CD4-positive, alpha-beta T cell (primary cell): ENCODE measurements around the gene PCDH9. TPM values are rescaled to one million over a fixed set of nuclear protein-coding genes. Genes with fewer than 3 reads are reported as not detected.

ENCODE experiments used
- ATAC-seq: fragments of 200-7000 bp; cut with Tn5 transposase; one replicate; pipeline ENCODE4 v1.10.0; 2022; ENCODE audit warnings: mild to moderate bottlenecking; ENCODE audit not compliant: poor library complexity
- CTCF ChIA-PET: fragments of 350-600 bp; sonication (Branson Sonifier 250); formaldehyde crosslinking; loops from one replicate; lab custom pipeline; 2021; ENCODE audit warnings: antibody characterized with exemption, inconsistent platforms; lab: Charles Lee
- POLR2A ChIA-PET: fragments of 350-600 bp; sonication (Branson Sonifier 250); formaldehyde crosslinking; loops from one replicate; lab custom pipeline; 2021; ENCODE audit warnings: antibody characterized with exemption, inconsistent platforms; lab: Charles Lee
- DNase-seq, 14 experiments: peaks; one replicate each; pipeline ENCODE4 v3.0.0-alpha.2; 2013 to 2020; ENCODE audit warnings: mixed read lengths in 2 of 14
- H3K27ac ChIP-seq, 2 donors: one replicate each; pipeline versions ENCODE4 v1.5.1 to v1.7.0; 2013; ENCODE audit warnings: low read length in 2 of 2, low read depth in 1 of 2, mild to moderate bottlenecking in 1 of 2
- H3K27me3 ChIP-seq, 2 experiments: 1 replicate in 1 of 2; 2 replicates in 1 of 2; pipeline versions ENCODE4 v1.6.1 to v1.7.0; 2013; ENCODE audit warnings: low read length in 2 of 2, control low read depth in 1 of 2, mild to moderate bottlenecking in 1 of 2, moderate library complexity in 1 of 2; ENCODE audit not compliant: insufficient read depth in 2 of 2, control insufficient read depth in 1 of 2
- H3K36me3 ChIP-seq: one replicate; pipeline ENCODE4 v1.6.1; 2013; ENCODE audit warnings: low read length, control low read depth; ENCODE audit not compliant: insufficient read depth
- H3K4me1 ChIP-seq: one replicate; pipeline ENCODE4 v1.6.1; 2013; ENCODE audit warnings: low read length, control low read depth; ENCODE audit not compliant: insufficient read depth
- H3K4me3 ChIP-seq: one replicate; pipeline ENCODE4 v1.5.1; 2013; ENCODE audit warnings: mild to moderate bottlenecking, low read length, moderate library complexity
- H3K9me3 ChIP-seq, 2 experiments: 1 replicate in 1 of 2; 2 replicates in 1 of 2; pipeline versions ENCODE4 v1.6.1 to v1.7.0; 2013; ENCODE audit warnings: low read length in 2 of 2, mild to moderate bottlenecking in 2 of 2, control low read depth in 1 of 2, moderate library complexity in 1 of 2; ENCODE audit not compliant: control insufficient read depth in 1 of 2, insufficient read depth in 1 of 2
- H3K27ac Mint-ChIP-seq: one replicate; pipeline ENCODE4 v1.8.0; 2020; ENCODE audit warnings: mixed read lengths
- H3K27me3 Mint-ChIP-seq: one replicate; pipeline ENCODE4 v1.8.0; 2021; ENCODE audit warnings: mixed read lengths
- H3K36me3 Mint-ChIP-seq: one replicate; pipeline ENCODE4 v1.8.0; 2021; ENCODE audit warnings: low read depth, mixed read lengths
- H3K4me1 Mint-ChIP-seq: one replicate; pipeline ENCODE4 v1.8.0; 2021; ENCODE audit warnings: low read depth, mixed read lengths
- H3K4me3 Mint-ChIP-seq: one replicate; pipeline ENCODE4 v1.8.0; 2020; ENCODE audit warnings: mild to moderate bottlenecking, mixed read lengths
- H3K9me3 Mint-ChIP-seq: one replicate; pipeline ENCODE4 v1.8.0; 2020; ENCODE audit warnings: mixed read lengths
- CTCF ChIP-seq: fragments of 200-600 bp; IDR thresholded peaks from one replicate; pipeline ENCODE4 v1.8.0; 2022; ENCODE audit warnings: antibody characterized with exemption, mild to moderate bottlenecking
- intact Hi-C, 2 experiments: fragments of 100-400 bp; cut with DNase I in 1 of 2; cut with micrococcal nuclease in 1 of 2; formaldehyde crosslinking; loops; one replicate each; pipeline versions ENCODE4 v1.15.1 to v1.9.0; 2023 to 2025; cut with DNase I, micrococcal nuclease
- total RNA-seq, 174 experiments: library from RNA in 2 of 174; stranded (reverse) in 2 of 174; gene quantifications; one replicate each; pipeline ENCODE4 v1.2.3 and lab custom pipeline; 2021 to 2026

The PCDH9 gene
- total RNA-seq, 2 experiments from 2014 or later, result 0.08 to 0.19 TPM

GRCh38 chr13:66984241-66984640 lies 245.9 kb downstream of the PCDH9 start:
- Histone ChIP-seq H3K27me3 (no peaks in the 10 kb centered on the region), H3K4me3 (no peak overlapping the region)
- H3K27ac Mint-ChIP-seq, result no peak overlapping the region

DNA sequence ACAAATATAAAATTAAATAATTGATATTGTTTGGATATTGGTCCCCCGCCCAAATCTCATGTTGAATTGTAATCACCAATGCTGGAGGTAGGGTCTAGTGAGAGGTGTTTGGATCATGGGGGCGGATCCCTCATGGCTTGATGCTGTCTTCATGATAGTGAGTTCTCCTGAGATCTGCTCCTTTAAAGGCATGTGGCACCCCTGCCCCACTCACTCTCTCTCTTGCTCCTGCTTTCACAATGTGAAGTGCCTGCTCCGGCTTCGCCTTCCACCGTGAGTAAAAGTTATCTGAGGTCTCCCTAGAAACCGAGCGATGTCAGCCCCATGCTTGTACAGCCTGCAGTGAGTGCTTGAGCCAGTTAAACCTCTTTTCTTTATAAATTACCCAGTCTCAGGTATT lies 248.2 kb downstream of the PCDH9 start:
- no peak for TF ChIP-seq CTCF
- Mint-ChIP-seq H3K4me3 (no peak overlapping the region), H3K27ac (no peak overlapping the region), H3K4me1 (no peaks in the 10 kb centered on the region), H3K27me3 (no peaks in the 10 kb centered on the region), H3K9me3 (no peaks in the 10 kb centered on the region), H3K36me3 (no peaks in the 10 kb centered on the region)
- Histone ChIP-seq H3K27ac (no peak overlapping the region), H3K4me3 (no peak overlapping the region), H3K4me1 (no peaks in the 10 kb centered on the region), H3K27me3 (no peaks in the 10 kb centered on the region), H3K36me3 (no peaks in the 10 kb centered on the region), H3K9me3 (no peaks in the 10 kb centered on the region)
- CTCF ChIA-PET, result no interaction called here
- POLR2A ChIA-PET, result no interaction called here
- ATAC-seq (no peak), DNase-seq (no peak)
- intact Hi-C loops, result no loop called here

More at GRCh38 chr13:66984241-66984640, 245.9 kb downstream of the PCDH9 start:
- Histone ChIP-seq H3K27ac (no peak overlapping the region), H3K9me3 (no peaks in the 10 kb centered on the region), H3K36me3 (no peaks in the 10 kb centered on the region), H3K4me1 (no peaks in the 10 kb centered on the region)
- DNase-seq, result no peak
- TF ChIP-seq CTCF, result no peak
- ChIA-PET POLR2A (interaction anchor here (0.6 kb wide), 1 partner anchor 90 kb away, joined by 3 read pairs; no protein-coding TSS in a partner anchor), CTCF (no interaction called here)
- Mint-ChIP-seq H3K4me1 (no peaks in the 10 kb centered on the region), H3K27me3 (no peaks in the 10 kb centered on the region), H3K4me3 (no peak overlapping the region), H3K36me3 (no peaks in the 10 kb centered on the region), H3K9me3 (no peaks in the 10 kb centered on the region)
- ATAC-seq, result no peak
- intact Hi-C loops, result no loop called here

DNA sequence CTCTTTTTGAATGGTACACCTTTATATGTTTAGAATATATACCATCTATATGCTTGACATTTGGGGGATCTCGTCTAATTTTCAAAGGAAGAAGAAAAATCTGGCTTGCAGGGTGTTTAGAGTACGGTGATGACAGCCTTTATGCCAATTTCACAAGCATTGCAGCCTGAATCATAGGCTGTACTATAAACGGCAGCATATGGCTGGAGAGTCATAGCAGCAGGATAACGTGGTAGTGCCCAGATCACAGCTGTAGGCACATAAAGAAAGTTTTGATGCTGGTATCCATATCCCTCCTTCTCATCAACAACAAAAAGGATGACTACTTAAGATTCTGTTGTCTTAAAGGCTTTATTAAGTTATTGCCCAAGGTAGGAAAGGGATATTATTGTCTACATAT lies 253.0 kb downstream of the PCDH9 start:
- H3K27me3 Mint-ChIP-seq, result no peaks in the 10 kb centered on the region
- no peaks in the 10 kb centered on the region for H3K36me3 Mint-ChIP-seq
- ChIA-PET POLR2A (no interaction called here), CTCF (no interaction called here)
- H3K27ac Mint-ChIP-seq, result no peak overlapping the region
- H3K4me1 Mint-ChIP-seq, result no peaks in the 10 kb centered on the region
- no peak overlapping the region for H3K4me3 ChIP-seq
- H3K4me1 ChIP-seq, result no peaks in the 10 kb centered on the region
- no peaks in the 10 kb centered on the region for H3K9me3 Mint-ChIP-seq
- H3K36me3 ChIP-seq, result no peaks in the 10 kb centered on the region
- no peak for DNase-seq
- ATAC-seq, result no peak
- no peak overlapping the region for H3K4me3 Mint-ChIP-seq
- no peak overlapping the region for H3K27ac ChIP-seq
- no peak for TF ChIP-seq CTCF
- no peaks in the 10 kb centered on the region for H3K9me3 ChIP-seq
- H3K27me3 ChIP-seq, result no peaks in the 10 kb centered on the region
- intact Hi-C loops, result no loop called here
